ENCODE results near the gene TRIP13. TPM values are rescaled to one million over a fixed set of nuclear protein-coding genes. Genes with fewer than 3 reads are reported as not detected.

TRIP13 gene
- total and polyA plus RNA-seq, 2 experiments from 2014 or later = 10.4 to 12.4 TPM

- Histone ChIP-seq H3K9me3 (ENCODE audit: low read depth) (no peaks in the 10 kb centered on the region), H3K4me1 (ENCODE audit: low read depth) (no peaks in the 10 kb centered on the region), H3K4me3 (no peak overlapping the region), H3K27ac (no peak overlapping the region), H3K27me3 (no peaks in the 10 kb centered on the region), H3K36me3 (no peaks in the 10 kb centered on the region)
- no peak for DNase-seq (ENCODE audit: low read depth in 1 of 2, low spot score in 1 of 2)
- no peak for TF ChIP-seq CTCF (IDR thresholded peaks at IDR 0.05; ENCODE audit: low read depth, low read length)
These were observed 9.6 kb downstream of the TRIP13 start for GRCh38 chr5:902129-902916.

DNA sequence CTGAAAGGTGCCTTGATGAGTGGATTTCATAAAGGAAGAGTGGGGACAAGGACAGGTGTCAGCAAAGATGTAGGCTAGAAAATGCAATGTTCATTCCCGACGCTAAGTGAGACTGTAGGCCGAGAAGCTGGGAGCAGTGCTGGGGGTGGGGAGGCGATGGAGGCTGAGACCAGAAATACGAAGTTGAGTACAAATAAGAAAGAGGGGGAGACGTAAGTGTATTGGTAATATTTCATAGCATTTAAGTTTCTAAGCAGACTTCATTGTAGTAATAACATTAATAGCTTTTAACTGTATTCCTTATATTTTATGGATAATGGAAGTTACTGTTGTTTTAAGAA lies 11.0 kb downstream of the TRIP13 start:
- DNase-seq (ENCODE audit: low read depth in 1 of 2, low spot score in 1 of 2) = no peak
- no peak for TF ChIP-seq CTCF (IDR thresholded peaks at IDR 0.05; ENCODE audit: low read depth, low read length)

GRCh38 chr5:905139-905642 lies 12.5 kb downstream of the TRIP13 start:
- no peak overlapping the region for H3K4me3 ChIP-seq
- no peak for TF ChIP-seq CTCF (IDR thresholded peaks at IDR 0.05; ENCODE audit: low read depth, low read length)
- H3K4me1 ChIP-seq (ENCODE audit: low read depth) = no peaks in the 10 kb centered on the region
- H3K27me3 ChIP-seq = no peaks in the 10 kb centered on the region
- H3K36me3 ChIP-seq = peaks cover 2% of the 10 kb centered on the region
- no peak overlapping the region for H3K27ac ChIP-seq
- DNase-seq (ENCODE audit: low read depth in 1 of 2, low spot score in 1 of 2) = no peak
- no peaks in the 10 kb centered on the region for H3K9me3 ChIP-seq (ENCODE audit: low read depth)

More for the DNA sequence above, 11.0 kb downstream of the TRIP13 start:
- no peaks in the 10 kb centered on the region for H3K27me3 ChIP-seq
- H3K27ac ChIP-seq = no peak overlapping the region
- peaks cover 2% of the 10 kb centered on the region for H3K36me3 ChIP-seq
- no peak overlapping the region for H3K4me3 ChIP-seq
- no peaks in the 10 kb centered on the region for H3K9me3 ChIP-seq (ENCODE audit: low read depth)
- no peaks in the 10 kb centered on the region for H3K4me1 ChIP-seq (ENCODE audit: low read depth)

GRCh38 chr5:907366-907910 lies 14.8 kb downstream of the TRIP13 start:
- Histone ChIP-seq H3K27ac (no peak overlapping the region), H3K27me3 (no peaks in the 10 kb centered on the region), H3K4me1 (ENCODE audit: low read depth) (no peaks in the 10 kb centered on the region), H3K36me3 (peaks cover 2% of the 10 kb centered on the region), H3K4me3 (no peak overlapping the region), H3K9me3 (ENCODE audit: low read depth) (no peaks in the 10 kb centered on the region)
- no peak for DNase-seq (ENCODE audit: low read depth in 1 of 2, low spot score in 1 of 2)
- TF ChIP-seq CTCF (IDR thresholded peaks at IDR 0.05; ENCODE audit: low read depth, low read length) = no peak

GRCh38 chr5:908172-908571 lies 15.5 kb downstream of the TRIP13 start:
- TF ChIP-seq CTCF (IDR thresholded peaks at IDR 0.05; ENCODE audit: low read depth, low read length) = no peak
- DNase-seq (ENCODE audit: low read depth in 1 of 2, low spot score in 1 of 2) = no peak
- H3K9me3 ChIP-seq (ENCODE audit: low read depth) = no peaks in the 10 kb centered on the region
- H3K27me3 ChIP-seq = no peaks in the 10 kb centered on the region
- no peak overlapping the region for H3K27ac ChIP-seq
- H3K36me3 ChIP-seq = peaks cover 2% of the 10 kb centered on the region
- no peaks in the 10 kb centered on the region for H3K4me1 ChIP-seq (ENCODE audit: low read depth)
- H3K4me3 ChIP-seq = no peak overlapping the region

Measured in cardiac muscle cell (in vitro differentiated cells and primary cell).